A549 (cell line): ENCODE data around the gene HBS1L. TPM values are rescaled to one million over a fixed set of nuclear protein-coding genes. Genes with fewer than 3 reads are reported as not detected.

Source experiments
- ATAC-seq, 2 experiments: fragments of 200-7000 bp in 1 of 2; fragments of >200 bp in 1 of 2; cut with Nextera tagmentation in 1 of 2; cut with Tn5 transposase in 1 of 2; 3 replicates each; pipeline versions ENCODE4 v1.8.0 to v1.9.1; 2018 to 2020; ENCODE audit warnings: mild to moderate bottlenecking in 1 of 2, moderate library complexity in 1 of 2
- CTCF ChIA-PET: fragments of 300-600 bp; sonication (Branson Sonifier 250); formaldehyde crosslinking; extraction: SDS; loops from one replicate; lab custom pipeline; 2021; ENCODE audit warnings: antibody characterized with exemption, inconsistent platforms; lab: Yijun Ruan, JAX
- POLR2A ChIA-PET: fragments of 350-600 bp; formaldehyde crosslinking; extraction: SDS; loops from one replicate; lab custom pipeline; 2021; ENCODE audit warnings: antibody characterized with exemption, inconsistent platforms; lab: Yijun Ruan, JAX
- DNase-seq, 2 experiments: peaks; one replicate each; pipeline versions ENCODE4 v3.0.0 to v3.0.0-alpha.2; 2011 to 2016; ENCODE audit warnings: low read depth in 1 of 2, low spot score in 1 of 2
- FAIRE-seq: peaks from 2 replicates; lab custom pipeline; 2011; peaks lifted over from hg19 to GRCh38; lab: Jason Lieb, UNC
- H3K27ac ChIP-seq, 2 experiments: fragments of >200 bp; sonication (Bioruptor Twin); formaldehyde crosslinking; 3 replicates each; pipeline ENCODE4 v1.5.1; 2016 to 2017
- H3K4me1 ChIP-seq: fragments of >200 bp; sonication (Bioruptor Twin); formaldehyde crosslinking; 3 replicates; pipeline ENCODE4 v1.6.1; 2016
- H3K4me2 ChIP-seq: fragments of >200 bp; sonication (Bioruptor Twin); formaldehyde crosslinking; 3 replicates; pipeline ENCODE4 v1.6.1; 2016
- H3K4me3 ChIP-seq: fragments of >200 bp; sonication (Bioruptor Twin); formaldehyde crosslinking; 3 replicates; pipeline ENCODE4 v1.5.1; 2016
- H3K9me3 ChIP-seq: fragments of >200 bp; sonication (Bioruptor Twin); formaldehyde crosslinking; 3 replicates; pipeline ENCODE4 v1.6.1; 2016
- CBX2 ChIP-seq: fragments of 200-600 bp; sonication (generic); IDR thresholded peaks from 2 replicates; pipeline ENCODE4 v1.6.1; 2016; ENCODE audit warnings: low read depth, mild to moderate bottlenecking, borderline replicate concordance
- CBX8 ChIP-seq: fragments of 200-600 bp; sonication (generic); IDR thresholded peaks from 2 replicates; pipeline ENCODE4 v1.6.1; 2016
- CHD4 ChIP-seq: fragments of 200-600 bp; sonication (generic); IDR thresholded peaks from 2 replicates; pipeline ENCODE4 v1.6.1; 2016; ENCODE audit warnings: antibody characterized with exemption, mild to moderate bottlenecking, borderline replicate concordance
- EHF ChIP-seq: fragments of 250-450 bp; sonication (Bioruptor Pico); IDR thresholded peaks from 2 replicates; pipeline ENCODE4 v1.5.0; 2020; ENCODE audit warnings: mild to moderate bottlenecking
- ELK1 ChIP-seq: fragments of 150-350 bp; IDR thresholded peaks from 2 replicates; pipeline ENCODE4 v1.6.1; 2014; ENCODE audit warnings: low read depth, mild to moderate bottlenecking, low read length
- ESRRA ChIP-seq: fragments of 150-350 bp; IDR thresholded peaks from 2 replicates; pipeline ENCODE4 v1.6.1; 2014; ENCODE audit warnings: mild to moderate bottlenecking, low read length, borderline replicate concordance
- FOSB ChIP-seq: fragments of 250-450 bp; sonication (Bioruptor Pico); IDR thresholded peaks from 2 replicates; pipeline ENCODE4 v1.5.0; 2020; ENCODE audit warnings: mild to moderate bottlenecking, moderate library complexity
- FOSL2 ChIP-seq, 2 experiments: fragments of 450-650 bp in 1 of 2; fragments of >200 bp in 1 of 2; sonication (Bioruptor Twin) in 1 of 2; formaldehyde crosslinking; IDR thresholded peaks; 2 replicates each; pipeline versions ENCODE4 v1.5.0 to v1.6.1; 2016 to 2020; ENCODE audit warnings: mild to moderate bottlenecking in 1 of 2, moderate library complexity in 1 of 2
- FOXS1 ChIP-seq: fragments of 250-450 bp; sonication (Bioruptor Pico); IDR thresholded peaks from 2 replicates; pipeline ENCODE4 v1.5.0; 2020; ENCODE audit warnings: mild to moderate bottlenecking, moderate library complexity
- HMGXB4 ChIP-seq: fragments of 250-450 bp; sonication (Bioruptor Pico); IDR thresholded peaks from 2 replicates; pipeline ENCODE4 v1.5.0; 2021; ENCODE audit warnings: mild to moderate bottlenecking, moderate library complexity, borderline replicate concordance
- HOXB13 ChIP-seq: fragments of 250-450 bp; sonication (Bioruptor Pico); IDR thresholded peaks from 2 replicates; pipeline ENCODE4 v1.5.0; 2020; ENCODE audit warnings: low read depth, mild to moderate bottlenecking, moderate library complexity
- JUN ChIP-seq, 2 experiments: fragments of >200 bp; sonication (Bioruptor Twin); formaldehyde crosslinking; IDR thresholded peaks; 2 replicates in 1 of 2; 3 replicates in 1 of 2; pipeline ENCODE4 v1.6.1; 2016 to 2017
- JUNB ChIP-seq: fragments of >200 bp; sonication (Bioruptor Twin); formaldehyde crosslinking; IDR thresholded peaks from 2 replicates; pipeline ENCODE4 v1.6.1; 2016
- PHF8 ChIP-seq: fragments of 200-600 bp; sonication (generic); IDR thresholded peaks from 2 replicates; pipeline ENCODE4 v1.6.1; 2016; ENCODE audit warnings: low read depth, mild to moderate bottlenecking, antibody characterized with exemption, moderate library complexity, borderline replicate concordance
- RAD21 ChIP-seq, 2 experiments: fragments of >200 bp in 1 of 2; sonication (Bioruptor Twin) in 1 of 2; formaldehyde crosslinking in 1 of 2; IDR thresholded peaks in 1 of 2; conservative IDR thresholded peaks in 1 of 2; 2 replicates in 1 of 2; 3 replicates in 1 of 2; pipeline ENCODE4 v1.6.1; 2012 to 2018; ENCODE audit warnings: inconsistent platforms in 1 of 2
- RNF2 ChIP-seq: fragments of 200-600 bp; sonication (generic); IDR thresholded peaks from 2 replicates; pipeline ENCODE4 v1.6.1; 2016; ENCODE audit warnings: low read depth, mild to moderate bottlenecking, antibody characterized with exemption, moderate library complexity, borderline replicate concordance
- TFCP2L1 ChIP-seq: fragments of 250-450 bp; sonication (Bioruptor Pico); IDR thresholded peaks from 2 replicates; pipeline ENCODE4 v1.5.0; 2021; ENCODE audit warnings: mild to moderate bottlenecking
- TP53 ChIP-seq: fragments of 250-450 bp; sonication (Bioruptor Pico); IDR thresholded peaks from 2 replicates; pipeline ENCODE4 v1.5.0; 2021; ENCODE audit warnings: mild to moderate bottlenecking, moderate library complexity
- USF2 ChIP-seq: fragments of 450-650 bp; IDR thresholded peaks from 2 replicates; pipeline ENCODE4 v1.6.1; 2014; ENCODE audit warnings: antibody characterized with exemption
- ZC3H11A ChIP-seq: fragments of 450-650 bp; IDR thresholded peaks from 2 replicates; pipeline ENCODE4 v1.6.1; 2014; ENCODE audit warnings: antibody characterized with exemption, mild to moderate bottlenecking
- ZFP36 ChIP-seq: fragments of 450-650 bp; IDR thresholded peaks from 2 replicates; pipeline ENCODE4 v1.6.1; 2014; ENCODE audit warnings: borderline replicate concordance; ENCODE audit not compliant: partially characterized antibody
- ZNF302 ChIP-seq: fragments of 250-450 bp; sonication (Bioruptor Pico); IDR thresholded peaks from 2 replicates; pipeline ENCODE4 v1.9.0; 2021; ENCODE audit warnings: inconsistent platforms, mild to moderate bottlenecking, moderate library complexity
- ZSCAN20 ChIP-seq: fragments of 250-450 bp; sonication (Bioruptor Pico); IDR thresholded peaks from 2 replicates; pipeline ENCODE4 v1.8.0; 2022; ENCODE audit warnings: mild to moderate bottlenecking, moderate library complexity
- WGBS: methylation state at CpG from one replicate; pipeline ENCODE4 v1.1.6; 2017; ENCODE audit errors: missing lambda C conversion rate; 5-methylcytosine and 5-hydroxymethylcytosine counted together
- polyA plus RNA-seq, 4 experiments: library from polyadenylated mRNA; depleted of rRNA in 3 of 4; stranded (reverse); fragments of >200 nt; fragmentation: RNase III in 1 of 4; extraction: RNeasy Plus Mini Kit Qiagen cat#74134 plus additional on column Dnase treatment in 1 of 4; gene quantifications; 2 replicates in 3 of 4; 3 replicates in 1 of 4; pipeline ENCODE4 v1.2.3, GENCODE V29; 2011 to 2017
- TF ChIP-seq, protein P1 (sequence below): IDR thresholded peaks from 2 replicates; pipeline ENCODE4 v1.6.1; 2012
- TF ChIP-seq, protein P2 (sequence below): IDR thresholded peaks from 2 replicates; pipeline ENCODE4 v1.6.1; 2012; ENCODE audit warnings: low read depth, borderline replicate concordance
- TF ChIP-seq, protein P3 (sequence below): fragments of 250-450 bp; sonication (Bioruptor Pico); IDR thresholded peaks from 2 replicates; pipeline ENCODE4 v1.5.0; 2020; ENCODE audit warnings: low read depth, mild to moderate bottlenecking, moderate library complexity

The HBS1L gene
- polyA plus RNA-seq, 2 of the 4 experiments (the other 2 are of a cell fraction) = 41.5 to 61.7 TPM

- ATAC-seq = no peak
- Histone ChIP-seq H3K4me2 (no peak overlapping the region), H3K4me3 (no peak overlapping the region), H3K4me1 (no peaks in the 10 kb centered on the region), H3K27ac (no peak overlapping the region)
- POLR2A ChIA-PET = no interaction called here
- FAIRE-seq = no peak
- TF ChIP-seq EHF (CRISPR knock-in tag) (no peak), HOXB13 (CRISPR knock-in tag) (no peak), CBX8 (no peak), FOXS1 (CRISPR knock-in tag) (no peak), ESRRA (no peak), ZSCAN20 (CRISPR knock-in tag) (no peak), FOSB (no peak), JUNB (no peak), ZFP36 (no peak), ZC3H11A (no peak), RAD21 (conservative IDR thresholded peaks at IDR 0.05 in 1 of 2, IDR thresholded peaks at IDR 0.05 in 1 of 2) (no peak), RNF2 (no peak), FOSL2 (IDR thresholded peaks at IDR 0.05) (no peak), FOSL2 (CRISPR knock-in tag; IDR thresholded peaks at IDR 0.05) (no peak), USF2 (no peak), TFCP2L1 (CRISPR knock-in tag) (no peak), TP53 (CRISPR knock-in tag) (no peak)
- TF ChIP-seq, protein P1, sequence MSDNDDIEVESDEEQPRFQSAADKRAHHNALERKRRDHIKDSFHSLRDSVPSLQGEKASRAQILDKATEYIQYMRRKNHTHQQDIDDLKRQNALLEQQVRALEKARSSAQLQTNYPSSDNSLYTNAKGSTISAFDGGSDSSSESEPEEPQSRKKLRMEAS = no peak
- TF ChIP-seq, protein P2, sequence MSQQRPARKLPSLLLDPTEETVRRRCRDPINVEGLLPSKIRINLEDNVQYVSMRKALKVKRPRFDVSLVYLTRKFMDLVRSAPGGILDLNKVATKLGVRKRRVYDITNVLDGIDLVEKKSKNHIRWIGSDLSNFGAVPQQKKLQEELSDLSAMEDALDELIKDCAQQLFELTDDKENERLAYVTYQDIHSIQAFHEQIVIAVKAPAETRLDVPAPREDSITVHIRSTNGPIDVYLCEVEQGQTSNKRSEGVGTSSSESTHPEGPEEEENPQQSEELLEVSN = no peak
- TF ChIP-seq, protein P3, sequence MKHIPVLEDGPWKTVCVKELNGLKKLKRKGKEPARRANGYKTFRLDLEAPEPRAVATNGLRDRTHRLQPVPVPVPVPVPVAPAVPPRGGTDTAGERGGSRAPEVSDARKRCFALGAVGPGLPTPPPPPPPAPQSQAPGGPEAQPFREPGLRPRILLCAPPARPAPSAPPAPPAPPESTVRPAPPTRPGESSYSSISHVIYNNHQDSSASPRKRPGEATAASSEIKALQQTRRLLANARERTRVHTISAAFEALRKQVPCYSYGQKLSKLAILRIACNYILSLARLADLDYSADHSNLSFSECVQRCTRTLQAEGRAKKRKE = no peak
- TF ChIP-seq, all 56 proteins: peak for 0
- H3K9me3 ChIP-seq = peaks cover 3% of the 10 kb centered on the region; the same call in 2 of the 3 replicates
- DNase-seq = no peak
- CTCF ChIA-PET = no interaction called here
- WGBS = 100% methylated on average over 1 of the region's 1 CpG
Measured at GRCh38 chr6:135084916-135085269, 30.3 kb upstream of the HBS1L start.

DNA sequence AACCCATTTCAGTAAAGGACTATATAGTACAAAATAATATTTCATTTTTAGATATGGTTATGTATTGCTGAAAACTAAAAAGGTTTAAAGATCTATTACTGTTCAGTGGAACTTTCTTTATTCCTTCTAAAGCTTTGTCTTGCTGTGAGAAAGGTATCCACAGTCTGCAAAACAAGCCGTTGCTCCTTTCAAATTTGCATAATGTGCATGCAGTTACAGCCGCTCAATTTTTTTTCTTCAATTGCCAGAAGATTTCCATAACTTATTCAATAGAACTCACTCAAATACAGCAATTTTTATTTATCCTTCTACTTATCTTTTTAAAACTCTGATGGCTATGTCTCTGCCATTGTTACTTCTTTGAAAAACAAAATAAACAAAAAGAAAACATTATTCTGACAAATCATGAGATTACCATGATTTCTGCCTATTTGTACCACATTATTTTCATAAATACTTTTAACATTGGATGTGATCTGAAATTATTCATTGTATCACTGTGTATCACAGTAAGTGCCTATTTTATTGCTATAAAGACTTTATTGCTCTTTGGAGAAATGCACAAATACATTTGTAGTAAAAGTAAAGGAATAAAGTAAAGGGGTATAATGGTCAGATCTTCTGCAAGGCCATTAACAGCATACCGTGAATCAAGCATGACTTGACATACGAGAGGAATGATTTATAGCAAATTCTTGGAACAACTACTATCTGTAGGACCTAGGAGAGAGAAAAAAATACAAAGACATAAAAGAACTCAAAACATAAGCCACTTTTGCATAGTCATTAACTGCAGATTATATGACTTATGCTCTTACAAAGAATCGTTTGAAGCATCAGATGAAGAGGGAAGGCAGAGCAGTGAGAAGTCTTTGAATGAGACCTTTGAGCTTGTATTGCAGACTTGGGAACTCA lies 29.6 kb upstream of the HBS1L start:
- no peak for FAIRE-seq
- Histone ChIP-seq H3K4me2 (no peak overlapping the region), H3K27ac (no peak overlapping the region), H3K4me1 (no peaks in the 10 kb centered on the region), H3K4me3 (no peak overlapping the region), H3K9me3 (peaks cover 3% of the 10 kb centered on the region; the same call in 2 of the 3 replicates)
- TF ChIP-seq FOSL2 (IDR thresholded peaks at IDR 0.05) = no peak
- no peak for TF ChIP-seq FOSL2 (CRISPR knock-in tag; IDR thresholded peaks at IDR 0.05)
- TF ChIP-seq CHD4 = no peak
- ATAC-seq = no peak
- POLR2A ChIA-PET = no interaction called here
- DNase-seq = no peak
- CTCF ChIA-PET = no interaction called here
- 40% methylated on average over 5 of the region's 5 CpGs for WGBS

- peaks cover 3% of the 10 kb centered on the region; the same call in 2 of the 3 replicates for H3K9me3 ChIP-seq
- ChIA-PET CTCF (interaction anchor here (0.7 kb wide), 1 partner anchor 10 kb away, joined by 3 read pairs; no protein-coding TSS in a partner anchor), POLR2A (no interaction called here)
- FAIRE-seq (no peak), DNase-seq (no peak), ATAC-seq (no peak)
- H3K4me3 ChIP-seq = no peak overlapping the region
- no peaks in the 10 kb centered on the region for H3K4me1 ChIP-seq
- H3K27ac ChIP-seq = no peak overlapping the region
- H3K4me2 ChIP-seq = no peak overlapping the region
- 4% methylated on average over 1 of the region's 1 CpG for WGBS
- TF ChIP-seq HMGXB4 = no peak
- TF ChIP-seq FOSL2 (IDR thresholded peaks at IDR 0.05) = no peak
- no peak for TF ChIP-seq FOSL2 (CRISPR knock-in tag; IDR thresholded peaks at IDR 0.05)
- TF ChIP-seq, protein P1 = no peak
- no peak for TF ChIP-seq ZNF302
- no peak for TF ChIP-seq CBX2
- TF ChIP-seq JUN (IDR thresholded peaks at IDR 0.05) = no peak
- no peak for TF ChIP-seq ELK1
- no peak for TF ChIP-seq PHF8
Measured at GRCh38 chr6:135081966-135082365, 27.3 kb upstream of the HBS1L start.
